GM20000 (cell line): ENCODE data around the gene SMAD7.

ENCODE experiments used
- DNase-seq: peaks from one replicate; pipeline ENCODE4 v3.0.0; 2012; ENCODE audit warnings: low spot score
- TF ChIP-seq, protein P1 (sequence below): IDR thresholded peaks from 2 replicates; pipeline ENCODE4 v1.5.1; 2012; ENCODE audit warnings: mild to moderate bottlenecking, control low read depth; ENCODE audit errors: extremely low read depth, missing control alignments

SMAD7 gene

DNA sequence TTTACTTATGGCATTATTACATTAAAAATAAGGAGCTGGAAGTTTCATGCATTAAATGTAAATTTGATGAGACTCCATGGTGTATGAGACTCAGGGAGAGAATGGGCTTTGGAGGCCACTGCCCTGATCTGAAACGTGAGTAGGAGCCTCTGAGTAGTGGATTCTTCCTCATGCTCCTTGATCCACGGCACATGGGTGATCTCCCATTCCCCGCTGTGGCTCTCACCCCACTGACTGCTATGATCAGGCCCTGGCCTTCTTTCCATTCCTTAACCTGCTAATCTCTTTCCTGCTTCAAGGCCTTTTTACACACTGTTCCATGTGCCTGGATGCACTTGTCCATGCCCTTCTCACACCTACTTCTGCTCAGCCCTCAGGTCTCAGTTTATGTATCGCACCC lies 68.4 kb downstream of the SMAD7 start:
- no peak for DNase-seq
- TF ChIP-seq, protein P1, sequence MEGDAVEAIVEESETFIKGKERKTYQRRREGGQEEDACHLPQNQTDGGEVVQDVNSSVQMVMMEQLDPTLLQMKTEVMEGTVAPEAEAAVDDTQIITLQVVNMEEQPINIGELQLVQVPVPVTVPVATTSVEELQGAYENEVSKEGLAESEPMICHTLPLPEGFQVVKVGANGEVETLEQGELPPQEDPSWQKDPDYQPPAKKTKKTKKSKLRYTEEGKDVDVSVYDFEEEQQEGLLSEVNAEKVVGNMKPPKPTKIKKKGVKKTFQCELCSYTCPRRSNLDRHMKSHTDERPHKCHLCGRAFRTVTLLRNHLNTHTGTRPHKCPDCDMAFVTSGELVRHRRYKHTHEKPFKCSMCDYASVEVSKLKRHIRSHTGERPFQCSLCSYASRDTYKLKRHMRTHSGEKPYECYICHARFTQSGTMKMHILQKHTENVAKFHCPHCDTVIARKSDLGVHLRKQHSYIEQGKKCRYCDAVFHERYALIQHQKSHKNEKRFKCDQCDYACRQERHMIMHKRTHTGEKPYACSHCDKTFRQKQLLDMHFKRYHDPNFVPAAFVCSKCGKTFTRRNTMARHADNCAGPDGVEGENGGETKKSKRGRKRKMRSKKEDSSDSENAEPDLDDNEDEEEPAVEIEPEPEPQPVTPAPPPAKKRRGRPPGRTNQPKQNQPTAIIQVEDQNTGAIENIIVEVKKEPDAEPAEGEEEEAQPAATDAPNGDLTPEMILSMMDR: no peak

DNA sequence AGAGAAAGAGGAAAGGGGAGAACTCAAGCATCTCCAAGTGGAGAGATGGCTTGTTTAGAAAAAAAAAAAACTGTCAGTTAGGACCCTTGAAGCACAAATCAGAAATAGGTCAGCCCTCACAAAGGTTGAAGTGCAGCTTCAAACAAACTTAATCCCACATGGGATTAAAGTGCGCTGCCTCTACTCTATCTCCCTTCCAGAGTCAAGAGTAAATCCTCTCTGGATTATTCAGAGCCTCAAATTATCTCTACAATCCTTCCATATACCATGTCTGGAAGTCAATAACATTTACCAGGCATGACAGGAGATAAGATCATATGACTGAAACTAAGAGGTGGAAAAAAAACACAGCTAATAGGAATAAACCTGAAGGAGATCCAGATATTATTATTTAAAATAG lies 69.8 kb downstream of the SMAD7 start:
- DNase-seq: no peak
- TF ChIP-seq, protein P1: no peak

GRCh38 chr18:48879008-48879431 lies 71.7 kb downstream of the SMAD7 start:
- TF ChIP-seq, protein P1: no peak
- DNase-seq: no peak

- no peak for DNase-seq
These were observed 72.3 kb downstream of the SMAD7 start for GRCh38 chr18:48878471-48878870.

GRCh38 chr18:48877941-48878340 lies 72.8 kb downstream of the SMAD7 start:
- TF ChIP-seq, protein P1: no peak
- no peak for DNase-seq

More at GRCh38 chr18:48878471-48878870, 72.3 kb downstream of the SMAD7 start:
- TF ChIP-seq, protein P1: no peak

DNA sequence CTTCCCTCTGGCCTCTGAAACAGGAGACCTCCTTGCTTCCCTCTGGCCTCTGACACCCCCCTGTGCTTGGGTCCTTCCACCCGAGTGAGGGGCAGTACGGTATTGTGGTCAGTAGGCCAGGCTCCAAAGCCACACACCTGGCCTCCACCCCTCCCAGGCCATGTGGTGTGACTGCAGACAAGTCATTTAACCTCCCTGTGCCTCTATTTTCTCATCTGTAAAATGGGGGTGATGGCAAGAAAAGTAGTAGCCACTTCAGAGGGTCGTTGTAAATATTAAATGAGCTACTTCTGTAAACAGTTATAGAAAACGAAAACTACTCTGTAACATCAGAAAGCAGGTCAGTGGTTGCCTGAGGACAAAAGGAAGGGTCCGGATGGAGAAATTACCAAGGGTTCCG lies 74.2 kb downstream of the SMAD7 start:
- DNase-seq: no peak
- TF ChIP-seq, protein P1: no peak

- TF ChIP-seq, protein P1: no peak
These were observed 74.7 kb downstream of the SMAD7 start for GRCh38 chr18:48875942-48876511.

More at GRCh38 chr18:48875942-48876511, 74.7 kb downstream of the SMAD7 start:
- DNase-seq: no peak
